ENCODE data around the gene PCDHGA12. TPM values are rescaled to one million over a fixed set of nuclear protein-coding genes. Genes with fewer than 3 reads are reported as not detected.

Gene PCDHGA12
- polyA plus RNA-seq, 12 donors = 1.2 to 4.6 (median 2.1) TPM; not detected in 2

GRCh38 chr5:141439411-141440141 lies 9.3 kb downstream of the PCDHGA12 start:
- DNase-seq = no peak

DNA sequence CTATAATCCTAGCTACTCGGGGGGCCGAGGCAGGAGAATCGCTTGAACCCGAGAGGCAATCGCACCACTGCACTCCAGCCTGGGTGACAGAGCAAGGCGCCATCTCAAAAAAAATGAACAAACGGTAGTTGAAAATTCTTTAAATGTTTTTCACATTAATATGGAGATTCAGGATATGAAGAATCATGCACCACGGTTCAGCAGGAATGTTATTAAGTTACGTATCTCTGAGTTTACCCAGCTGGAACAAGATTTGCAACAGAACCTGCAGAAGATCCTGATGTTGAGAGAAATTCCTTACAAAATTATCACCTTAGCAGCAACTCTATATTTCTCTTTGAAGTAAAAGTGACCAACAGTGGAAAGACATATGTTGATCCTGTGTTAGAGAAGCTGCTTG lies 10.0 kb downstream of the PCDHGA12 start:
- DNase-seq = no peak

DNA sequence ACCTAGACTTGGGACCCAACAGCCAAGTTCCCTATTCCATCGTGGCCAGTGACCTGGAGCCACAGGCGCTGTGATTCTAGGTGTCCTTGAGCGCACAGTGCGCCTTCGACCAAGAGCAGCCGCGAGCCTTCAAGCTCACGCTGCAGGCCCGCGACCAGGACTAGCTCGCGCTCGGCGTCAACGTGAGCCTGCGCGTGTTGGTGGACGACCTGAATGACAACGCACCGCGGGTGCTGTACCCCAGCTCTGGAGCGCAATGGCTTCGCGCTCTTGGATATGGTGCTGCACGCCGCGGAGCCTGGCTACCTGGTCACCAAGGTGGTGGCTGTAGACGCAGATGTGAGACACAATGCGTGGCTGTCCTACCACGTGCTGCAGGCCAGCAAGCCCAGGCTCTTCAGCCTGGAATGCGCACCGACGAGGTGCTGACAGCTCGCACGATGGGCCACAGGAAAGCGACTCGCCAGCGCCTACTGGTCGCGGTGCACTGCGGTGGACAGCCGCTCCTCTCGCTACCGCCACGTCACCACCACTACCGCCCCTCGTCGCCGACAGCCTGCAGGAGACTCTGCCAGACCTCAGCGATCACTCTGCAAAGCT lies 11.4 kb downstream of the PCDHGA12 start:
- no peak for DNase-seq

GRCh38 chr5:141465351-141465750 lies 35.0 kb downstream of the PCDHGA12 start:
- DNase-seq = no peak

DNA sequence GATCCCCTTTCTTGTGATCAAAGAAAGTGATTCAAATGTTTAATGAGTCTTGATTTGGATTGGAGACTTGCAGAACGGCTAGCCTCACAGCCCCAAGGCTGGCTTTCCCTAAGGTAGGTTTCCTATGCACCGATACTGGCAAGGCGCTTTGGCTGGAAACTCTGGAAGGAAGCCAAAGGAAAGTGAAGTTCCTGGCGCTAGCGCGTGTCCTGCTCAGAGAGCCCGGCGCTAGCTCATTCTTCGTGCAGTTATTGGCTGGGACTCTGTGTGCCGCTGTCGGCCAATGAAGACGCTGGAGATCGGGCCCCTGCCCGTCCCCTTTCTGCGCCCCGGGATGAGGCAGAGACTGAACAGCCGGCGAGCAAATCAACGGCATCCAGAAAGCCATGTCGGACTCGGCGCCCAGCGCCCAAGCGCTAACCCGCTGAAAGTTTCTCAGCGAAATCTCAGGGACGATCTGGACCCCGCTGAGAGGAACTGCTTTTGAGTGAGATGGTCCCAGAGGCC lies 45.4 kb downstream of the PCDHGA12 start, which contains the start of gene PCDHGC3:
PCDHGC3 (plus strand) TSS at position 342 of the 507 bp plus-strand sequence; CDS start at position 493, 151 bp downstream.
- DNase-seq = peak; percentile 94

GRCh38 chr5:141476132-141476911 lies 46.0 kb downstream of the PCDHGA12 start:
- peak; percentile 91 for DNase-seq

GRCh38 chr5:141477044-141477575 lies 46.8 kb downstream of the PCDHGA12 start:
- no peak for DNase-seq

DNA sequence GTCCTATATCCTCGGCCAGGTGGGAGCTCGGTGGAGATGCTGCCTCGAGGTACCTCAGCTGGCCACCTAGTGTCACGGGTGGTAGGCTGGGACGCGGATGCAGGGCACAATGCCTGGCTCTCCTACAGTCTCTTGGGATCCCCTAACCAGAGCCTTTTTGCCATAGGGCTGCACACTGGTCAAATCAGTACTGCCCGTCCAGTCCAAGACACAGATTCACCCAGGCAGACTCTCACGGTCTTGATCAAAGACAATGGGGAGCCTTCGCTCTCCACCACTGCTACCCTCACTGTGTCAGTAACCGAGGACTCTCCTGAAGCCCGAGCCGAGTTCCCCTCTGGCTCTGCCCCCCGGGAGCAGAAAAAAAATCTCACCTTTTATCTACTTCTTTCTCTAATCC lies 47.5 kb downstream of the PCDHGA12 start:
- no peak for DNase-seq

GRCh38 chr5:141478321-141478945 lies 48.1 kb downstream of the PCDHGA12 start:
- no peak for DNase-seq

GRCh38 chr5:141479776-141480175 lies 49.5 kb downstream of the PCDHGA12 start:
- DNase-seq = no peak

Other genes with a start within 250 kb of the PCDHGA12 start
- gene PCDHB16, start 248.1 kb upstream of the PCDHGA12 start, polyA plus RNA-seq (ENCODE audit: insufficient read length in 12 of 12) = 1 to 10 TPM in 11 of 12 donors, not detected in 1; 2.8 to 6.3 (median 3.9) TPM
- gene PCDHB9, start 243.3 kb upstream of the PCDHGA12 start, polyA plus RNA-seq (ENCODE audit: insufficient read length in 12 of 12) = 1 to 10 TPM in 10 of 12 donors, not detected in 2; 1.4 to 4.6 (median 2.3) TPM
- gene PCDHB10, start 238.2 kb upstream of the PCDHGA12 start, polyA plus RNA-seq (ENCODE audit: insufficient read length in 12 of 12) = 1 to 10 TPM in 10 of 12 donors, not detected in 2; 3.2 to 5.7 (median 4.8) TPM
- gene PCDHB11, start 230.9 kb upstream of the PCDHGA12 start, polyA plus RNA-seq (ENCODE audit: insufficient read length in 12 of 12) = 1 to 10 TPM in 11 of 12 donors, not detected in 1; 1.6 to 3.4 (median 2.5) TPM
- 1 to 10 TPM in 11 of 12 donors, not detected in 1; 1.9 to 3.8 (median 2.8) TPM for gene PCDHB12, start 221.8 kb upstream of the PCDHGA12 start, polyA plus RNA-seq (ENCODE audit: insufficient read length in 12 of 12)
- gene PCDHB13, start 216.6 kb upstream of the PCDHGA12 start, polyA plus RNA-seq (ENCODE audit: insufficient read length in 12 of 12) = 1 to 10 TPM in 11 of 12 donors, not detected in 1; 2.2 to 4.3 (median 3.0) TPM
- 1 to 10 TPM in 11 of 12 donors, not detected in 1; 5.4 to 9.6 (median 7.0) TPM for gene PCDHB14, start 207.2 kb upstream of the PCDHGA12 start, polyA plus RNA-seq (ENCODE audit: insufficient read length in 12 of 12)
- 10 to 100 TPM in 1 of 12 donors, 1 to 10 TPM in 10, not detected in 1; 5.8 to 12.3 (median 6.8) TPM for gene PCDHB15, start 185.1 kb upstream of the PCDHGA12 start, polyA plus RNA-seq (ENCODE audit: insufficient read length in 12 of 12)
- gene SLC25A2, start 126.5 kb upstream of the PCDHGA12 start, polyA plus RNA-seq (ENCODE audit: insufficient read length in 12 of 12) = not detected
- 100 to 1,000 TPM in 2 of 12 donors, 10 to 100 TPM in 9, not detected in 1; 77.9 to 106 (median 91.7) TPM for gene TAF7, start 109.7 kb upstream of the PCDHGA12 start, polyA plus RNA-seq (ENCODE audit: insufficient read length in 12 of 12)
- under 1 TPM in 10 of 12 donors, not detected in 2; 0.44 to 0.86 (median 0.56) TPM for gene PCDHGA1, start 100.0 kb upstream of the PCDHGA12 start, polyA plus RNA-seq (ENCODE audit: insufficient read length in 12 of 12)
- gene PCDHGA2, start 91.7 kb upstream of the PCDHGA12 start, polyA plus RNA-seq (ENCODE audit: insufficient read length in 12 of 12) = 1 to 10 TPM in 11 of 12 donors, not detected in 1; 1.6 to 5.9 (median 2.5) TPM
- 1 to 10 TPM in 10 of 12 donors, not detected in 2; 1.2 to 1.8 (median 1.4) TPM for gene PCDHGA3, start 86.7 kb upstream of the PCDHGA12 start, polyA plus RNA-seq (ENCODE audit: insufficient read length in 12 of 12)
- 1 to 10 TPM in 1 of 12 donors, under 1 TPM in 9, not detected in 2; 0.32 to 1.0 (median 0.65) TPM for gene PCDHGB1, start 80.4 kb upstream of the PCDHGA12 start, polyA plus RNA-seq (ENCODE audit: insufficient read length in 12 of 12)
- gene PCDHGA4, start 75.5 kb upstream of the PCDHGA12 start, polyA plus RNA-seq (ENCODE audit: insufficient read length in 12 of 12) = 1 to 10 TPM in 9 of 12 donors, under 1 TPM in 1, not detected in 2; 0.93 to 1.9 (median 1.5) TPM
- 1 to 10 TPM in 10 of 12 donors, not detected in 2; 1.8 to 3.0 (median 2.1) TPM for gene PCDHGB2, start 70.5 kb upstream of the PCDHGA12 start, polyA plus RNA-seq (ENCODE audit: insufficient read length in 12 of 12)
- 1 to 10 TPM in 10 of 12 donors, not detected in 2; 2.1 to 3.4 (median 2.7) TPM for gene PCDHGA5, start 66.3 kb upstream of the PCDHGA12 start, polyA plus RNA-seq (ENCODE audit: insufficient read length in 12 of 12)
- gene PCDHGB3, start 60.3 kb upstream of the PCDHGA12 start, polyA plus RNA-seq (ENCODE audit: insufficient read length in 12 of 12) = 1 to 10 TPM in 8 of 12 donors, under 1 TPM in 2, not detected in 2; 0.94 to 2.0 (median 1.3) TPM
- 1 to 10 TPM in 10 of 12 donors, not detected in 2; 2.5 to 5.4 (median 3.5) TPM for gene PCDHGA6, start 56.6 kb upstream of the PCDHGA12 start, polyA plus RNA-seq (ENCODE audit: insufficient read length in 12 of 12)
- gene PCDHGA7, start 47.8 kb upstream of the PCDHGA12 start, polyA plus RNA-seq (ENCODE audit: insufficient read length in 12 of 12) = 1 to 10 TPM in 10 of 12 donors, not detected in 2; 1.1 to 2.0 (median 1.6) TPM
- 1 to 10 TPM in 11 of 12 donors, not detected in 1; 1.9 to 3.5 (median 2.3) TPM for gene PCDHGB4, start 42.8 kb upstream of the PCDHGA12 start, polyA plus RNA-seq (ENCODE audit: insufficient read length in 12 of 12)
- 1 to 10 TPM in 1 of 12 donors, under 1 TPM in 9, not detected in 2; 0.34 to 1.1 (median 0.66) TPM for gene PCDHGA8, start 37.9 kb upstream of the PCDHGA12 start, polyA plus RNA-seq (ENCODE audit: insufficient read length in 12 of 12)
- gene PCDHGB5, start 32.6 kb upstream of the PCDHGA12 start, polyA plus RNA-seq (ENCODE audit: insufficient read length in 12 of 12) = 1 to 10 TPM in 11 of 12 donors, not detected in 1; 2.7 to 7.7 (median 4.0) TPM
- gene PCDHGA9, start 27.7 kb upstream of the PCDHGA12 start, polyA plus RNA-seq (ENCODE audit: insufficient read length in 12 of 12) = 1 to 10 TPM in 11 of 12 donors, not detected in 1; 2.8 to 5.2 (median 4.2) TPM
- 1 to 10 TPM in 11 of 12 donors, not detected in 1; 2.8 to 7.7 (median 4.3) TPM for gene PCDHGB6, start 22.5 kb upstream of the PCDHGA12 start, polyA plus RNA-seq (ENCODE audit: insufficient read length in 12 of 12)
- 1 to 10 TPM in 11 of 12 donors, not detected in 1; 1.3 to 3.4 (median 1.8) TPM for gene PCDHGA10, start 17.5 kb upstream of the PCDHGA12 start, polyA plus RNA-seq (ENCODE audit: insufficient read length in 12 of 12)
- 10 to 100 TPM in 3 of 12 donors, 1 to 10 TPM in 8, not detected in 1; 6.5 to 14.7 (median 8.6) TPM for gene PCDHGB7, start 12.8 kb upstream of the PCDHGA12 start, polyA plus RNA-seq (ENCODE audit: insufficient read length in 12 of 12)
- gene PCDHGA11, start 9.5 kb upstream of the PCDHGA12 start, polyA plus RNA-seq (ENCODE audit: insufficient read length in 12 of 12) = 1 to 10 TPM in 10 of 12 donors, not detected in 2; 2.6 to 5.1 (median 3.4) TPM
- 100 to 1,000 TPM in 7 of 12 donors, 10 to 100 TPM in 4, not detected in 1; 86.1 to 193 (median 119) TPM for gene PCDHGC3, start 45.5 kb downstream of the PCDHGA12 start, polyA plus RNA-seq (ENCODE audit: insufficient read length in 12 of 12)
- gene PCDHGC4, start 54.5 kb downstream of the PCDHGA12 start, polyA plus RNA-seq (ENCODE audit: insufficient read length in 12 of 12) = 1 to 10 TPM in 9 of 12 donors, under 1 TPM in 1, not detected in 2; 0.93 to 2.7 (median 1.7) TPM
- gene PCDHGC5, start 58.6 kb downstream of the PCDHGA12 start, polyA plus RNA-seq (ENCODE audit: insufficient read length in 12 of 12) = 1 to 10 TPM in 2 of 12 donors, under 1 TPM in 8, not detected in 2; 0.19 to 1.3 (median 0.71) TPM
- 10 to 100 TPM in 11 of 12 donors, not detected in 1; 19.9 to 47.9 (median 22.4) TPM for gene DIAPH1, start 188.5 kb downstream of the PCDHGA12 start, polyA plus RNA-seq (ENCODE audit: insufficient read length in 12 of 12)
- 10 to 100 TPM in 11 of 12 donors, not detected in 1; 36.9 to 87.4 (median 51.4) TPM for gene HDAC3, start 206.3 kb downstream of the PCDHGA12 start, polyA plus RNA-seq (ENCODE audit: insufficient read length in 12 of 12)
- gene RELL2, start 206.5 kb downstream of the PCDHGA12 start, polyA plus RNA-seq (ENCODE audit: insufficient read length in 12 of 12) = under 1 TPM in 10 of 12 donors, not detected in 2; 0.10 to 0.84 (median 0.29) TPM
- 10 to 100 TPM in 3 of 12 donors, 1 to 10 TPM in 8, not detected in 1; 4.3 to 32.7 (median 7.8) TPM for gene FCHSD1, start 220.9 kb downstream of the PCDHGA12 start, polyA plus RNA-seq (ENCODE audit: insufficient read length in 12 of 12)

Data from muscle of arm (tissue), 12 donors.